GM21423 (cell line): ENCODE results near the gene SORL1-AS1.

Source experiments
- ATAC-seq: cut with Tn5 transposase; IDR thresholded peaks from one replicate; pipeline ENCODE4 v1.9.1; 2021; ENCODE audit warnings: mild to moderate bottlenecking, moderate library complexity; ENCODE audit not compliant: unreplicated experiment

Gene SORL1-AS1

DNA sequence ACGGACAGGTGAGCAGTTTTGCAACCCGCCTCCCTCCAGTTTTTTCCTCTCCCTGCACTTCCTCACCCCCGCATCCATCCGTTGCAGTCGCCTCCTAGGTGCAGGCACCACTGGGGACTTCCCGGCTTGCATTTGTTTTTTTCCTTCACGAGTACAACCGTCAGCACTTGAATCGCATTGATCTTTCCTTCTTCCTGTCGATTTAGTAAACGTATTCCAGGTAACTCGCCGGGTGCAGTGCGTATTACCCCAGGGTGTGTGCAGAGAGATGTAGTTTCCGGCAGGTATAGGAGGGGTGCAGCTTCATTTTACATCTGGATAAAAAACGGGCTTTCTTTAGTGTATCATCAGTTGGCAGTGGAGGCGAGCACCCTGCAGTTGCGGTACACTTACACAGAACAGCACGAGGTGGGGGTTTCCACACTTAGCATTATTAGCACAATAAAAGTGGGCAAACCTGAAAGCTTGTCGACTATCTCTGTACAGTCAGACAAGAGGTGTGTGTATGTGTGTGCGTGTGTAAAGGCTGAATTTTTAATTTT, at the start of gene SORL1-AS1:
Gene SORL1-AS1 (minus strand): TSS at position 359 of the 542 bp plus-strand sequence.
- peak; percentile 10 for ATAC-seq

DNA sequence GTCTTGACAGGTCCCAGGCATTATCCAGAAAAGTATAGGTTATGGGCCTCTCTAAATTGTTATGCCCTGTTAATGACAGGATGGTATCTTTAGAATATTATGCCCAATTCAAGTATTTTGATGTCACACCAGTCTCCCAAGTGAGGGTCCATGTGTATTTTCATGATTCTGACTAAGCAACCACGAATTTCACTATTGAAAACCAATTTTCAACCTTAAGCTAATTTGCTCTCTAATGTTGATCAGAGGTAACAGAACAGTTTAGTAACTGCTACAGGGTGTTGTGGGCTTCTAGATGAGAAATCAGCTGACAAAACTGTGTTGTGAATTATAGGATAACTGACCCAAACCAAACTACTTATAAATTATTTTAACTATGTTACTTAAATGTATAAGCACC, 48.0 kb upstream of the SORL1-AS1 start:
- no peak for ATAC-seq

DNA sequence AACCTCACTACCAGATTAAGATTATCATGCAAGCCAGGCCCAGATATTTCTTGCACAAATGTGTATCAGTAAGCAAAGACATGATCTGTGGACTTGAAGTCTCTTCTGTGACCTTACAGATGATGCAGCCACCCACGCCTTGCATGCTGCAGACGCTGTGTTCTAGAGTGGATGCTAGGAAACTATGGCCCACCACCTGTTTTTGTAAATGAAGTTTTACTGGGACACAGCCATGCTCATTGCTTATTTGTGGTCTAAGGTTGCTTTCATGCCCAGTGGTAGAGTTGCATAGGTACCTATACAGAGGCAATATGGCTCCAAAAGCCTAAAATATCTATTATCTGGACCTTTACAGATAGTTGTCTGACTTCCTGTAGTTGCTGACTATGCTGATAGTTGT, 47.5 kb upstream of the SORL1-AS1 start:
- ATAC-seq, result no peak

DNA sequence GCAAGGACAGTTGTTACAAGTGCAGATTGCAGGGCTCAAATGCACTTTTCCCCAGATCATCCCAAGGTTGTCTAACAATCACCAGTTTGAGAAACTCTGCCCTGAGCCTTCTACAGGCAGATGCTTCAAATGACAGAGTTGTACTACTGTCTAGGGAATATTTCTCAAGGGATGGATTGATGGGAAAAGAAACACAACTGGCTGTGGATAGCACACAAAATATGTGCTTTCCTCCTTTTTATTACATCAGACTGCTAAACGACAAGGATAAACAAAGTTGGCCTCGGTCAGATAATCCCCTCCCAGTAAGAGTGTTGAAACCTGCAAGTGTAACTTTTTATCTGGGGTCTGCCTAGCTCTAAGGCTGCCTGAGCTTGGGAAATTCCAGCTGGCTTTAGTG, 46.6 kb upstream of the SORL1-AS1 start:
- no peak for ATAC-seq

DNA sequence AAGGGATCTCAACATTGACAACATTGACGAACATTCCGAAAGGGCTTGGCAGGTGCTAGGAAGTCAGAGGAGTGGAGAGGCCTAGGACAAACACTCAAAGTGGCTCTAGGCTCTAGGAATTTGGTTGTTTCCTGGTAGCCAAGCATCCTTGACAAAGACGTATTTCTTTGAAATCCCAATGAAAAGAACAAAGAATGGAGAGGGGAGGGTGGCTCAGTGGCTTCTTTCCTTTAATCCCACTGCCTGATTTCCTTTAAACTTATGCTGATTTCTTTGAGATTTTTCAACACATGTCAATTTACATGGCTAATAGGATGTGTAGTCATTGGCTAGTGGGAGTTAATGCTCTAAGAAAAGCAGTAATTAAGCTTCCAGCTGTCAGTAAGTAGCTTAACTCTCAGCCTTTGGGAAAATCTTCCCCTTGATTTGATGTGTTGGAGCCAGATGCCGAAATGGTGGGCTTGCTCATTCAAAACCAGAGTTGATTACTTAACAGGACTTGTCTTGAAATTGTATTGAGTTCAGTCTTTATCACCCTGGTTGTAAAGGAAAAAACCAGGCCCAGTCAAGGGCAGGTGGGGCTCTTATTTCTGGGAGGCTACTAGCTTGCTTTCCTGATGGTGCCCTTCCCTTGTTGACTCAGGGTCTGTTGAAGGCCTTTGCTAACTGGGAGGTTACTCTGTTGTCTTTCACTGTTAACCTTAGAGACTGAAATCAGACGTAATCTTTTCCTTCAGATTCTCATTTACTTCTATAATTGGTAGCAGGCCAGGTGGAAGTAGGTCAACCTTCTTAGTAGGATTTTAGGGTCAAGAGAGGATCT, 44.6 kb upstream of the SORL1-AS1 start:
- no peak for ATAC-seq

DNA sequence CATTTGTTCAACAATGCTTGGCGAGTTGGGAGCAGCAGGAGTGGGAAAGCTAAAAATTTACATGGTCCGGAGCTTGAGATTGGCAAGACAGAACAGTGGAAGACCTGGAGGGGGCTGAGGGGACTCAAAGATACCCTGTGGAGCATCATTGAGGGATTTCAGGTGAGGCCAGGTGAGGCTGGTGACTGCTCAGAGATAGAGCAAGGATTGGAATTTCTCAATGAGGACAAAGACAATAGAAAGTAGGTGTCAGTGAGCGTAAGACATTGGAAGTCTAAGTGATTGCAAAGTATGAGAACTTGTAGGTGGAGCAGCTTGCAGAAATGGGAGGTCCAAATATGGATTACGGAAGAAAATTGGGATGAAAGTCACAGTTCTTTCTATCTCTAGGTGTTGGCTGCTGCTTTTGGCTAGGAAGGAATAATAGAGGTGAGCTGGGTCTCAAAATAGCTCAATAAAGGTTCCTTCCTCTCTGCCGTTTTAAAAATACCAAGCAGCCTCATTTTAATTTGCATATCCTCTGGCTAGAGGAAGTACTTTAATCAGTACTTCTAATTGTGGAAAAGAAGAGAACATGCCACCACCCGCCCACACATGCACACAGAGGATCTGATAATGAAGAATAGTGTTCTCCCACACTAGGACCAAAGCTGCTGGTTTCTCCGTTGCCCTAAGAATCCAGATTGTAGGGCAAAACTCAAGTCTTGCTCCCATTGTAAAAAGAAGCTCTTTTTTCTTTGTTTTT, 41.8 kb upstream of the SORL1-AS1 start:
- ATAC-seq, result peak; percentile 78

DNA sequence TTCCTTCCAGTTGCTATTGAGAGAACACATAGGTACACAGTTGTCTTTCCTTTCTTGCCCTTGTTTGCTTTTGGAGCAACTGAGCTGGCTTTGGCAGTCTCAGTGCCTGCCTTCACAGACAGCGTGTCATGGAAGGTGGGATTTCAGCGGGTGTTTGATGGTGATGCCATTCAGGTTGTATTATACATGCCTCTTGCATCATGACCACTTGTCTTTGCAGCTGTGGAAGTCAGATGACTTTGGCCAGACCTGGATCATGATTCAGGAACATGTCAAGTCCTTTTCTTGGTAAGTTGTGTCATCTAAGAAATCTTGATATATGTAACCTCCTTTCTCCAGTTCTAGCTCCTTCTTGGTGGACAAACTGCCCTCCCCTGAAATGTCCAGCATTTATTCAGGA, 37.1 kb upstream of the SORL1-AS1 start:
- no peak for ATAC-seq

DNA sequence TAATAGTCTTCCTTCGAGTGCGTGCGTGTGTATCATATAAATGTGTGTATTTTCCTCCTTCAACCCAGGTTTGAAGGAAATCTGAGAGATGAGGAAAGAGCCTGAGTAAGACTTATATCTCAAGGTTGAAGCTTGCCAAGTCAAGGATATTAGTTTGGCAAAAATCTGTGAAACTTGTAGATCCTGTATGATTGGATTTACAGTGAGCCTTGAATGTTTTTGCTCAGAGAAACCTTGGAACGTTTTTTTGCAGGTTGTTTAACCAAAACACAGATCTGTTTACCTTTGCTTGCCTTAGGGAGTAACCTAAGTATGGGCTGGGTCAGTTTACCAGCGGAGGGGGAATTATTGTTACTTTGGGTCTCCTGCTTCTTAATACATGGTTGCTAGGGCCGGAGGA, 35.9 kb upstream of the SORL1-AS1 start:
- ATAC-seq, result no peak

DNA sequence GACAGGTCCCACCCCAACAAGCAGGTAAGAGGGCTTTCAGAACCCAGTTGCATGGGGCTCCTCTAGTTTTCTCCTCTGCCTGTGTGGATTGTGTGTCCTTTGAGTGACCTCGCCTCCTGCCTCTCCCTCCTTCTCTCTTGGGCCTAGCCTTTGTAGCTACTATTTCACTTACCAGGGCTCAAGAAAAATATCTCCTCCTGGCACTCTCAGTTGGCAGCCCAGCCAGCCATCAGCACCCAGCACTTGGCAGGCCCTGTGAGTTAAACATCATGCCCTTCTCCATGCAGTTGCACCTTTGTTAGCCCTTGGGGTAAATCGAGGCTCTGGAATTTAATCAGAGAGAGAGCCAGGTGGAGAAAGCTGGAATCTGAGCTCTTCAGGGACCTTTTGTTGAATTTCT, 35.4 kb upstream of the SORL1-AS1 start:
- ATAC-seq, result no peak

DNA sequence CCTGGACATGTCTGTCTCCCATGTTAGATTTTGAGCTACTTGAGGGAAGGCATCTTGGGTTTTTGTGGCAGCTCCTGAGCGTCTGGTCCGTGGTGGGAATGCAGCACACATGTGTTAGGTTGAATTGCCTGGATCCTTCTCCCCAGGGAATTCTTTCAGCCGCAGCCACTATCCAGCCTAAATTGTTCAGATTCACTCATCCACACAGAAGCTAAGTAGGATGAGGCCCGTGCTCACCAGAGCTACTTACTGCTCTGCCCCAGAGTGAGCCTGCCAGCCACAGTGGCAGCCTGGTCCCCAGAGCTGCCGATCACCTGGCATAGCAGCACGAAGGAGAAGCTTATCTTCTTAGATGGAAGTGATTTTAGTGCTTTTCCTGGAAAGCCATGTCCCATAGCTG, 34.4 kb upstream of the SORL1-AS1 start:
- no peak for ATAC-seq

DNA sequence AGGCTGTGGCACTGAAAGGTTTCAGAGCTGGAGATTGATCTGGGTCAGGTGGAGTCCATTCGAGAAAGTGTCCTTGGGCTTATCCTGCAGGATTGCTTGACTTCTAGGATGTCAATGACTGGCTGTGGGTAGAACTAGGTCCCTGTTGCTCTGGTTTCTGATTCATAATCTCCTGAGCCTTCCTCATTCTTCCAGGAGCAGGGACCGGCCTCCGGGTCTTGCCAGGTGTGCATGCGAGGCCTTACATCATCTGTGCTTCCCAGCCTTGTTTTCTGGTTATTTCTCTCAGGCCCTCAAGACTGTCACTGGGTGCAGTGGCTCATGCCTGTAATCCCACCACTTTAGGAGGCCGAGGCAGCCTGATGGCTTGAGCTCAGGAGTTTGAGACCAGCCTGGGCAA, 33.3 kb upstream of the SORL1-AS1 start:
- ATAC-seq, result no peak

DNA sequence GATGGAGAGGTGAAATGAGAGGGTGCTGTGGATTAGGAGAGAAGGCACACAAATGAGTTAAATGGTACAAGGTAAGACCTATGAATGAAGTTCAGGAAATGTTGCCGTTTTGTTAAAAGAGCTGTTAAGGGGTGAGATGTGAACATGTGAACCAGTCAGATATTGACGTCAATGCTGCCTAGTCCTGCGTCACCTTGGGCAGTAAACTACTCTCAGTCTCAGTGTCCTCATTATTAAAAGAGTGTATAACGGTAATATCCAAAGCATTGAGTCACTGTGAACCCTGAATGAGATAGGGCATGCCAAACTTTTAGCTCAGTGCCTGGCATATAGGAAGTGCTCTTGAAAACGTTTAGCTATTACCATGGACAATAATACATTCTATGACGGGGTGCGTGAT, 32.4 kb upstream of the SORL1-AS1 start:
- no peak for ATAC-seq

DNA sequence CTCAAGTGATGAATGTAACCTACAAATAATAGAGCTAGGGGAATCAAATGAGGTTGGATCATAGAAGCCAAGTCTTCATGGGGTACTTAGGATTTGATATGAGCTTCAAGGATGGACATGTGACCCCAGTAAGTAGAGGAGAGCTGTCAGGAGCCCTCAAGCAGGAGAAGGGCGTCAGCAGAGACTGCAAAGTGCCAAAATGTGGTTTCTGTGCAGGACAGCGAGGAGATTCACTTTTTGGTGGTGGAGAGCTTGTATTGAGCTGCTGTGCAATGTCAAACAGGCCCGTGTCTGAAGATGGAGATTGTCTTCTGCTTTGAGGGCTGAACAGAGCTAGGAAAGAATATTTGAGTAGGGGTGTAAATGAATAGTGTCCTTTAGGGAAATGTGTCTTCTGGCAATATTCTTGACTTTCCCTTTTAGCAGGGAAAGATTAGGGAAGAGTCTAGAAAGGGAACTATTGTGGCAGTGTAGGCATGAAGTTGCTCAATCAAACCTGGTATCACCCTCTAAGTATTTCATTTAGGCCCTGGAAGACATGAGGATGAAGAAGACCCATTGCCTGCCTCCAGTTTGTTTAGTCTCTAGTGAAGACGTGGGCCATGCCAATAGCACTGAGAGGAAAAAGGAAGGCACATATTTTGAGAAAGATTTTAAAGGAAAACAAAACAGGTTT, 31.2 kb upstream of the SORL1-AS1 start:
- no peak for ATAC-seq

DNA sequence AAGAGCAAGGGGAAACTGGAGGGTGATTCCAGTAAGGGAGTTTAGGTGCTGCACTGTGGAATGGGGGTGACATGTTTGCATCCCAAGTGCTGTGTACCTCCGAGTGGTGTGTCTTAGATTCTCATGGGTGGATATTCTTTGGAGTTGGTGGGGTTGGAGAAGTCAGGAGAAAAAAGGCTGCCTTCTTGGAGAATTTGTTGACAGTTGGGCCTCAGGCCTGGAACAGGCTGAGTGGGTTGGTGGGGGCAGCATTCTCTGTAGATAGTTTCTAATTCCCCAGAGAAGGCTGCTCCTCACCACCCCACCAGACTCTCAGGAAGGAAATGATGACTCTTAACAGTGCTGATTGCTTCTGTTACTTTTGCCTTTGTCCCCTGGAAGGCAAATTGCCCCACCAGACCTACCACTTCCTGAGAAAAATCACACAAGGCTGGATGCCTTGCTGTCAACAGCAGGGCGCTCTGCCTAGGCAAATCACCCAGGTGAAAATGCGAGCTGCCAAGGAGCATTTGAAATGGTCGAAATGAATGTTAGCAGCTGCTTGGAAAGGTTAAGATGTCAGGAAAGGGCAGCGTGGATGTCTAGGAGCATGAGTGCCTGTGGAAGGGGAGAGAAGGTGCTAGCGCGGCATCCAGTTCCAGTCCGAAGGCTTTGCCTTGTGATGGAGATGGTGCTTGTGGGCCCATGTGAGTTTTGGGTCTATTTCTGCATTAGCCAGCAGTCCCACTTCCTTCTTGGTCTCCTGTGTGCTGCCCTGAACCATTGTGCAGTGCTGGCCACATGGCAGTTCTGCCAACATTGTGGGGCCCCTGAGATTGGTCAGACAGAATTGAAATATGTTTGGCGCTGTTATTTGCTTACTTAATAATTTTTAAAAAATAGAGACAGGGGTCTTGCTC, 29.7 kb upstream of the SORL1-AS1 start:
- ATAC-seq, result peak; percentile 81

DNA sequence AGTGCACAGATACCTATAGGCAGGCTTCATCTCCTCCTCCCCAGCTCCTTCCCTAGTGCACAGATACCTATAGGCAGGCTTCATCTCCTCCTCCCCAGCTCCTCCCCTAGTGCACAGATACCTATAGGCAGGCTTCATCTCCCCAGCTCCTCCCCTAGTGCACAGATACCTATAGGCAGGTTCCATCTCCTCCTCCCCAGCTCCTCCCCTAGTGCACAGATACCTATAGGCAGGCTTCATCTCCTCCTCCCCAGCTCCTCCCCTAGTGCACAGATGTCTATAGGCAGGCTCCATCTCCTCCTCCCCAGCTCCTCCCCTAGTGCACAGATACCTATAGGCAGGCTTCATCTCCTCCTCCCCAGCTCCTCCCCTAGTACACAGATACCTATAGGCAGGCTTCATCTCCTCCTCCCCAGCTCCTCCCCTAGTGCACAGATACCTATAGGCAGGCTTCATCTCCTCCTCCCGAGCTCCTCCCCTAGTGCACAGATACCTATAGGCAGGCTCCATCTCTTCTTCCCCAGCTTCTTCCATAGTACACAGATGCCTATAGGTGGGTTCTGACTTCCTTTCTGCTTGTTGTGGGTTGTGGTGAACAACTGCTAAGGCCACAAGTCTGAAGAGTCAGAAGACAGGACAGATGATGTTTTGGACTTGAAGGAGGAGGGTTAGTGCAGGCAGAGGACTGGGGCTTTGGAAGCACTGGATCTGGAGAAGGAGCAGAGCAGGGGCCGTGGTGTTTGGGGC, 28.9 kb upstream of the SORL1-AS1 start:
- peak; percentile 56 for ATAC-seq

DNA sequence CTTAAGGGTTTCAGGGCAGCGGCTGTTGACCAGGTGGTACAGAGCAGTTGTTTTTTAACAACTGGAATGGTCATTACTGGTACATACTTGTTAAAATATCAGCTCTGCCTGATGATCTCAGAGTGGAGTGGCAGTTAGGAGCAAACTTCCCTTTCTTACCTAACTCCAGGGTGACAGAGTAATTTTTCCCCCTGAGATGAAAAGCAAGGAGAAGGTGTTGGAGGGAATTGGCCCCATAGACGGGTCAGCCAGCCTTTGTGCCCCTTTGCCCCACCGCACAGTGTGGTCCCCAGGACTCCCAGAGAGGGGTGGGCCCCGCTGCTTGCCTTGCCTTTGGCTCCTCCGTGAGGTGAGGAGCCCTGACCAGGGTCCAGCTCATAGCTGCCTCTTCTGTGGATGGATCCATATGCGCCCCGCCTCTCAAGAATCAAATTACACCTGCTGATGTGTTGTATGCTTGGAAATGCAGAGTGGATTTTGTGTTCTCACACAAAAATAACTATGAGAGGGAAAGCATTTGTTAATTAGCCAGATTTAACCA, 27.0 kb upstream of the SORL1-AS1 start:
- no peak for ATAC-seq

DNA sequence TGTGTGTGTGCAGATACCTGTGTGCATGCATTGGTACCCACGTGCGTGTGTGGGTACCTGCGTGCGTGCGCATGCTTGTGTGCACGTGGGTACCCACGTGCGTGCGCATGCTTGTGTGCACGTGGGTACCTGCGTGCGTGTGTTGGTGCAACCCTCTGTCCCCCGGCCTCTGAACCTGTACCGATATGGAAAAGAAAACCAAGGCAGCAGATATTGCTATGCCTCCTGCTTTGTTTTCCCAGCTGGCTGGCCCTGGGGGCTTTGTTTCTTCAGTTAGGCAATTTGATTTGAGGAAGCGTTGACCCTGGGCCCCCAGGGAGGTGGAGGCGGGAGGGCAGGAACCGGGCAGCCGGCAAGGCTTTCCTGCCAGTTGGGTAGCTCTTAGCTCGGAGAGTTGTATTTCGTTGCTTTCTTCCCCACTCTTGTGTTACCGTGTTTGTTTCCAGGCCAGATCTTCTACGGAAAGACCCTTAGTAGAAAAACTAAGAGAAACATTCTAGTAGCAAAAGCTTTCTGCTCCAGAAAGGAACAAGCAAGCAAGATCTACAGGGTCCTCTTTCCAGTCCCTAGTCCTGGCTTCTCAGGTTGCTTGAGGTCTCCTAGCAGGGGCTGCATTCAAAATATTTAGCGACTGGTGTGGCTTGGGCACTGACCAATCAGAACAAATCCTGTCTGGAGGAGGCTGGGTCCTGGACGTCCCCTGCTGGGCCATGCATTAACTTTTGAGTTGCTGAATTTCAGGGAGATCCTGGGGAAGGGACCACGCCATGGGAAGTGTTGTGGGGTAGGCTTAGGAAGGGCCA, 26.3 kb upstream of the SORL1-AS1 start:
- no peak for ATAC-seq

DNA sequence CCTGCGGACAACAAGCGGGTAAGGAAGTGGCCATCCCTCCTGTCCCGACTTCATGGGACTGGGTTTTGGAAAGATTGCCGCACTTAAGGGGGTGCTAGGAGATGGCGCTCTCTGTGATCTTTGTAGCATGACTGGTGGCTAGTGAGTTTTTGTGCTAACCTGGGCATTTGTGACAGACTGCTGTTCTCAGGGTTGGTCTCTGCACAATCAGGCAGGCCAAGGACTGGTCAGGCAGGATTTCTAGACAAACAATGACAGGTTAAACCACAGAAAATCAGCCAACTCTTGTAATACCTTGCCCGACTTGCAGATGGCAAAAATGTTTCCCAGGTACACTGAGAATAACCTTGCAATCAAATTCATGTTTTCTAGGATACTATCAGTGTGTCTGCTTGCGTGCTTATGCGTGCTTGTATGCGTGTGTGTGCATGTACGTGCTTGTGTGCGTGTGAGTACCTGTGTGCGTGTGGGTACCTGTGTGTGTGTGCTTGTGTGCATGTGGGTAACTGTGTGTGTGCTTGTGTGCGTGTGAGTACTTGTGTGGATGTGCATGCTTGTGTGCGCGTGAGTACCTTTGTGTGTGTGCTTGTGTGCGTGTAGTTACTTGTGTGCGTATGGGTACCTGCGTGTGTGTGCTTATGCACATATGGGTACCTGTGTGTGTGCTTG, 25.6 kb upstream of the SORL1-AS1 start:
- ATAC-seq, result no peak
